Esophagus squamous epithelium (tissue), 5 donors: ENCODE measurements around the gene PNCK. TPM values are rescaled to one million over a fixed set of nuclear protein-coding genes. Genes with fewer than 3 reads are reported as not detected.

Experiments
- DNase-seq: peaks from one replicate; lab custom pipeline; 2025; lab: John Stamatoyannopoulos, UW
- H3K27ac ChIP-seq, 4 donors: fragments of 200-600 bp; sonication (generic); one replicate each; pipeline ENCODE4 v1.5.1; 2016 to 2019; ENCODE audit warnings: mild to moderate bottlenecking in 1 of 4
- H3K27me3 ChIP-seq, 4 donors: fragments of 200-600 bp; sonication (generic); 1 replicate in 3 of 4; 2 replicates in 1 of 4; pipeline versions ENCODE4 v1.5.1 to v1.6.0; 2017 to 2021; ENCODE audit warnings: antibody characterized with exemption in 1 of 4
- H3K36me3 ChIP-seq, 3 donors: fragments of 200-600 bp; sonication (generic); one replicate each; pipeline ENCODE4 v1.5.1; 2016 to 2019
- H3K4me1 ChIP-seq, 3 donors: fragments of 200-600 bp; sonication (generic); one replicate each; pipeline ENCODE4 v1.5.1; 2017 to 2019
- H3K4me3 ChIP-seq, 4 donors: fragments of 200-600 bp; sonication (generic); 1 replicate in 3 of 4; 2 replicates in 1 of 4; pipeline ENCODE4 v1.5.1; 2016 to 2019; ENCODE audit warnings: mild to moderate bottlenecking in 2 of 4, moderate library complexity in 1 of 4
- H3K9me3 ChIP-seq, 3 donors: fragments of 200-600 bp; sonication (generic); one replicate each; pipeline ENCODE4 v1.5.1; 2016 to 2019
- CTCF ChIP-seq, 6 experiments: fragments of 450-650 bp in 4 of 6; fragments of 200-600 bp in 2 of 6; sonication (generic) in 2 of 6; IDR thresholded peaks; one replicate each; pipeline ENCODE4 v1.5.1; 2016 to 2019; ENCODE audit warnings: antibody characterized with exemption in 6 of 6, mild to moderate bottlenecking in 4 of 6, moderate library complexity in 4 of 6
- POLR2A ChIP-seq, 4 donors: fragments of 450-650 bp; IDR thresholded peaks; one replicate each; pipeline ENCODE4 v1.6.1; 2017; ENCODE audit warnings: antibody characterized with exemption in 4 of 4, mild to moderate bottlenecking in 4 of 4, moderate library complexity in 3 of 4
- WGBS, 2 donors: methylation state at CpG; one replicate each; pipeline ENCODE4 v1.1.5; 2018; 5-methylcytosine and 5-hydroxymethylcytosine counted together
- intact Hi-C: fragments of 100-400 bp; cut with DNase I; formaldehyde crosslinking; loops from one replicate; pipeline ENCODE4 v1.15.0; 2022
- total RNA-seq, 4 donors: library from RNA; depleted of rRNA; stranded (reverse); fragments of >200 nt; gene quantifications; one replicate each; pipeline ENCODE4 v1.1.0, GENCODE V29; 2016
- donor health status: DM: yes; HTN: yes; CAD: no.

Gene PNCK
- total RNA-seq, 4 donors from 2014 or later, result 0.82 to 5.7 (median 1.5) TPM; not detected in 1

GRCh38 chrX:153642655-153643430 lies 30.8 kb downstream of the PNCK start:
- no peak overlapping the region for H3K27ac ChIP-seq
- H3K36me3 ChIP-seq, result no peaks in the 10 kb centered on the region
- no peak for TF ChIP-seq CTCF (IDR thresholded peaks at IDR 0.05)
- TF ChIP-seq POLR2A (IDR thresholded peaks at IDR 0.05), result no peak
- intact Hi-C loops, result no loop called here
- H3K4me3 ChIP-seq, result peak overlapping the region in 2 of 4 donors; percentile 25 to 51
- no peak for DNase-seq
- 4 to 41% methylated on average over 11 to 17 of the region's 48 CpGs for WGBS, 2 donors
- H3K9me3 ChIP-seq, result no peaks in the 10 kb centered on the region
- peaks cover 0 to 98% (median 27%) of the 10 kb centered on the region in 4 donors for H3K27me3 ChIP-seq
- peaks cover 5 to 52% (median 13%) of the 10 kb centered on the region in 3 donors for H3K4me1 ChIP-seq

GRCh38 chrX:153642051-153642654 lies 31.5 kb downstream of the PNCK start:
- no peak for DNase-seq
- intact Hi-C loops, result no loop called here
- WGBS, 2 donors, result no CpG with 5 or more reads among the region's 62 CpGs
- peaks cover 0 to 91% (median 25%) of the 10 kb centered on the region in 4 donors for H3K27me3 ChIP-seq
- no peak overlapping the region for H3K27ac ChIP-seq
- peak overlapping the region in 2 of 4 donors; percentile 25 to 51 for H3K4me3 ChIP-seq
- H3K9me3 ChIP-seq, result no peaks in the 10 kb centered on the region
- peaks cover under 1 to 45% (median 13%) of the 10 kb centered on the region in 3 donors for H3K4me1 ChIP-seq
- H3K36me3 ChIP-seq, result no peaks in the 10 kb centered on the region
- TF ChIP-seq CTCF (IDR thresholded peaks at IDR 0.05), result no peak
- TF ChIP-seq POLR2A (IDR thresholded peaks at IDR 0.05), result no peak

GRCh38 chrX:153641627-153642026 lies 32.0 kb downstream of the PNCK start:
- intact Hi-C loops, result no loop called here
- Histone ChIP-seq H3K4me3 (peak overlapping the region in 1 of 4 donors; percentile 25), H3K4me1 (peaks cover 0 to 40% (median 13%) of the 10 kb centered on the region in 3 donors), H3K27ac (no peak overlapping the region), H3K9me3 (no peaks in the 10 kb centered on the region), H3K27me3 (peaks cover 0 to 86% (median 24%) of the 10 kb centered on the region in 4 donors), H3K36me3 (no peaks in the 10 kb centered on the region)
- DNase-seq, result no peak
- WGBS, 2 donors, result 30% methylated on average over 2 of the region's 8 CpGs; no CpG with 5 or more reads in 1 of the 2 donors
- TF ChIP-seq CTCF (IDR thresholded peaks at IDR 0.05), result no peak
- TF ChIP-seq POLR2A (IDR thresholded peaks at IDR 0.05), result no peak

GRCh38 chrX:153640736-153641575 lies 32.7 kb downstream of the PNCK start:
- Histone ChIP-seq H3K27ac (no peak overlapping the region), H3K36me3 (no peaks in the 10 kb centered on the region), H3K4me3 (no peak overlapping the region), H3K9me3 (no peaks in the 10 kb centered on the region), H3K27me3 (peaks cover 0 to 79% (median 22%) of the 10 kb centered on the region in 4 donors), H3K4me1 (peaks cover 0 to 33% (median 13%) of the 10 kb centered on the region in 3 donors)
- no peak for DNase-seq
- intact Hi-C loops, result no loop called here
- 33 to 69% methylated on average over 3 to 20 of the region's 26 CpGs for WGBS, 2 donors
- TF ChIP-seq POLR2A (IDR thresholded peaks at IDR 0.05) (no peak), CTCF (IDR thresholded peaks at IDR 0.05) (no peak)
